Upper lobe of left lung (tissue), 6 donors: Measurements from ENCODE around the gene TPSG1. TPM values are rescaled to one million over a fixed set of nuclear protein-coding genes. Genes with fewer than 3 reads are reported as not detected.
"Not testable (repeated sequence)": the region's sequence is repeated elsewhere in the genome, so short reads cannot be mapped to it uniquely, and the experiment has no call there.

Source experiments
- ATAC-seq, 2 donors: fragments of 200-7000 bp; cut with Tn5 transposase; one replicate each; pipeline ENCODE4 v1.9.1; 2022; ENCODE audit warnings: mild to moderate bottlenecking in 2 of 2, moderate library complexity in 2 of 2; ENCODE audit not compliant: low FRiP score in 2 of 2
- DNase-seq, 2 donors: peaks; one replicate each; pipeline ENCODE4 v3.0.0-alpha.2; 2019 to 2020
- H3K27ac ChIP-seq, 4 donors: fragments of 200-600 bp; sonication (generic); one replicate each; pipeline ENCODE4 v1.5.1; 2016 to 2019
- H3K27me3 ChIP-seq, 4 donors: fragments of 200-600 bp; sonication (generic); one replicate each; pipeline ENCODE4 v1.5.1; 2017 to 2019
- H3K36me3 ChIP-seq, 4 donors: fragments of 200-600 bp; sonication (generic); one replicate each; pipeline ENCODE4 v1.5.1; 2016 to 2019
- H3K4me1 ChIP-seq, 4 donors: fragments of 200-600 bp; sonication (generic); one replicate each; pipeline ENCODE4 v1.5.1; 2018 to 2019
- H3K4me3 ChIP-seq, 4 donors: fragments of 200-600 bp; sonication (generic); one replicate each; pipeline ENCODE4 v1.5.1; 2017 to 2019; ENCODE audit warnings: mild to moderate bottlenecking in 2 of 4, moderate library complexity in 1 of 4
- H3K9me3 ChIP-seq, 4 donors: fragments of 200-600 bp; sonication (generic); one replicate each; pipeline ENCODE4 v1.5.1; 2018 to 2019
- EP300 ChIP-seq, 4 donors: sonication (generic); formaldehyde crosslinking; IDR thresholded peaks; one replicate each; pipeline ENCODE4 v1.5.1; 2017; ENCODE audit warnings: antibody characterized with exemption in 4 of 4, control low read depth in 2 of 4
- POLR2A ChIP-seq, 4 donors: fragments of 450-650 bp; IDR thresholded peaks; one replicate each; pipeline ENCODE4 v1.5.1; 2016 to 2017; ENCODE audit warnings: antibody characterized with exemption in 4 of 4, mild to moderate bottlenecking in 2 of 4
- POLR2AphosphoS5 ChIP-seq, 2 donors: sonication (generic); formaldehyde crosslinking; IDR thresholded peaks; one replicate each; pipeline ENCODE4 v1.5.1; 2017; ENCODE audit warnings: antibody characterized with exemption in 2 of 2
- WGBS, 2 donors: methylation state at CpG; one replicate each; pipeline ENCODE4 v1.1.5; 2017 to 2018; 5-methylcytosine and 5-hydroxymethylcytosine counted together
- total RNA-seq, 6 donors: library from RNA; depleted of rRNA in 4 of 6; stranded (reverse); fragments of >200 nt in 4 of 6; gene quantifications; one replicate each; pipeline versions ENCODE4 v1.1.0 to v1.2.1, GENCODE V29; 2016 to 2021
- TF ChIP-seq, protein P1 (sequence below), 6 experiments: fragments of 450-650 bp in 4 of 6; fragments of 200-600 bp in 2 of 6; sonication (generic) in 2 of 6; IDR thresholded peaks; one replicate each; pipeline ENCODE4 v1.5.1; 2016 to 2019; ENCODE audit warnings: antibody characterized with exemption in 6 of 6
- donor health status: DM: no; HTN: no; CAD: no; lungs with moderate emphysema.
- donor health status: DM: no; HTN: yes; CAD: no; lungs with severe emphysema.

Gene TPSG1
- total RNA-seq, 6 donors from 2014 or later, result 0.61 to 38.8 (median 3.7) TPM; not detected in 2

DNA sequence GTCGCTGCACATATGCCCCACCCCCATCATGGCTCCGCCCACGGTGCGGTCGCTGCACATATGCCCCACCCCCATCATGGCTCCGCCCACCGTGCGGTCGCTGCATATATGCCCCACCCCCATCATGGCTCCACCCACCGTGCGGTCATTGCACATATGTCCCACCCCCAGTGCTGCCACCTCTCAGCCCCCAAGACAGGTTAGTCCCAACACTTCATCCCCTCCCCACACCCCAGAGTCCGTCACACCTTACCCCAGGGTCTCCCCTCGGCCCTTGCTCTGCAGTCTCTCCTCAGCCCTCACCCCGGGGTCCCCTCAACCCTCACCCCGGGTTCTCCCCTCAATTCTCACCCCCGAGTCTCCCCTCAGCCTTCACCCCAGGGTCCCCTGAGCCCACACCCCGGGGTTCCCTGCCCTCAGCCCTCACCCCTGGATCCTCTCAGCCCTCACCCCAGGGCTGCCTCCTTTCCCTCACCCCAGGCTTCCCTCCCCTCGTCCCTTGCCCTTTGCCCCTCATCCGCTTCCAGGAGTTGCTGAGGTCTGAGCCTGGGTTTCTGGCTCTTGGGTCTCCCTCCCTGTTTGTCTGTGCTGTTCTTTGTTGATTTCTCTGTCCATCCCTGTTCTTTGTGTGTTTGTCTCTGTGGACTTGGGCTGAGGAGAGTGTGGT is 25.6 kb downstream of the TPSG1 start:
- WGBS, 2 donors, result 80 to 85% methylated on average over 8 of the region's 19 CpGs
- ATAC-seq, result no peak
- Histone ChIP-seq H3K27me3 (no peaks in the 10 kb centered on the region), H3K27ac (no peak overlapping the region), H3K4me3 (no peak overlapping the region), H3K36me3 (no peaks in the 10 kb centered on the region), H3K9me3 (no peaks in the 10 kb centered on the region), H3K4me1 (peaks cover 0 to 10% (median 2%) of the 10 kb centered on the region in 4 donors)
- no peak for TF ChIP-seq POLR2A (IDR thresholded peaks at IDR 0.05)
- no peak for TF ChIP-seq POLR2AphosphoS5 (IDR thresholded peaks at IDR 0.05)
- TF ChIP-seq EP300 (IDR thresholded peaks at IDR 0.05), result no peak
- TF ChIP-seq, protein P1, sequence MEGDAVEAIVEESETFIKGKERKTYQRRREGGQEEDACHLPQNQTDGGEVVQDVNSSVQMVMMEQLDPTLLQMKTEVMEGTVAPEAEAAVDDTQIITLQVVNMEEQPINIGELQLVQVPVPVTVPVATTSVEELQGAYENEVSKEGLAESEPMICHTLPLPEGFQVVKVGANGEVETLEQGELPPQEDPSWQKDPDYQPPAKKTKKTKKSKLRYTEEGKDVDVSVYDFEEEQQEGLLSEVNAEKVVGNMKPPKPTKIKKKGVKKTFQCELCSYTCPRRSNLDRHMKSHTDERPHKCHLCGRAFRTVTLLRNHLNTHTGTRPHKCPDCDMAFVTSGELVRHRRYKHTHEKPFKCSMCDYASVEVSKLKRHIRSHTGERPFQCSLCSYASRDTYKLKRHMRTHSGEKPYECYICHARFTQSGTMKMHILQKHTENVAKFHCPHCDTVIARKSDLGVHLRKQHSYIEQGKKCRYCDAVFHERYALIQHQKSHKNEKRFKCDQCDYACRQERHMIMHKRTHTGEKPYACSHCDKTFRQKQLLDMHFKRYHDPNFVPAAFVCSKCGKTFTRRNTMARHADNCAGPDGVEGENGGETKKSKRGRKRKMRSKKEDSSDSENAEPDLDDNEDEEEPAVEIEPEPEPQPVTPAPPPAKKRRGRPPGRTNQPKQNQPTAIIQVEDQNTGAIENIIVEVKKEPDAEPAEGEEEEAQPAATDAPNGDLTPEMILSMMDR (IDR thresholded peaks at IDR 0.05), result no peak
- no peak for DNase-seq

DNA sequence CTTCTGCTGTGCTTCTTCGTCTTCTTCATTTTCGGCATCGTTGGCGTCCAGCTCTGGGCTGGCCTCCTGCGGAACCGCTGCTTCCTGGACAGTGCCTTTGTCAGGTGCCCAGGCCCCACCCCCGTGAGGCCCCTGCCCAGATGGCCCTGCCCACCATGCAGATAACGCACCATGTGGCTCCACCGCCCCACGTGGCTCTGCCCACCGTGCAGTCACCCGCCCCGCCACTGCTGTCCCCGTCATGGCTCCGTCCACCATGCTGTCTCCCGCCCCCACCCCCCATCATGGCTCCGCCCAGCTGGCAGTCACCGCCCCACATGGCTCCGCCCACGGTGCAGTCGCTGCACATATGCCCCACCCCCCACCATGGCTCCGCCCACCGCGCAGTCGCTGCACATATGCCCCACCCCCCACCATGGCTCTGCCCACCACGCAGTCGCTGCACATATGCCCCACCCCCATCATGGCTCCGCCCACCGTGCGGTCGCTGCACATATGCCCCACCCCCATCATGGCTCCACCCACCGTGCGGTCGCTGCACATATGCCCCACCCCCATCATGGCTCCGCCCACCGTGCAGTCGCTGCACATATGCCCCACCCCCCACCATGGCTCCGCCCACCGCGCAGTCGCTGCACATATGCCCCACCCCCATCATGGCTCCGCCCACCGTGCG is 26.3 kb downstream of the TPSG1 start:
- H3K27me3 ChIP-seq, H3K4me3 ChIP-seq, ATAC-seq, H3K27ac ChIP-seq, H3K9me3 ChIP-seq, DNase-seq, H3K36me3 ChIP-seq: not testable (repeated sequence)
- peaks cover 0 to 15% (median 3%) of the 10 kb centered on the region in 4 donors for H3K4me1 ChIP-seq
- 90 to 91% methylated on average over 25 to 27 of the region's 44 CpGs for WGBS, 2 donors

DNA sequence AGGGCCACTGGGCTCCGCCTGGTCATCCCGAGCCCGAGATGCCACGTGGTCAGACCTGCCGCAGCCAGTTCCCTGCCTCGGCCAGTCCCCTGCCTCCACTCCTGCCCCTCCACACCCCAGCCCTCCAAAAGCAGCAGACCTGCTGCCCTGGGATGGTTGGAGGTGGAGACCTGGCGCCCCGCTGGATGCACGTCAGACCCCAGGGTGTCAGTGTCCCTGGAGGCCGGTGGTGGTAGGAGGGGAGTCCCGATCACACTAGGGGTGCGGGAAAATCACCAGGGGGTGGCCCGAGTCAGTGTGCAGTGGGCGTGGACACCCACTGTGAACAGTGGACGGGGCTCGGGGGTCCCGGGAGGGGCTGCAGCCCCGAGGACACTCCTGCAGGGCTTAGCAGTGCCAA is 26.9 kb downstream of the TPSG1 start:
- DNase-seq (no peak), ATAC-seq (no peak)
- no peaks in the 10 kb centered on the region for H3K9me3 ChIP-seq
- H3K4me3 ChIP-seq, result no peak overlapping the region
- H3K36me3 ChIP-seq, result no peaks in the 10 kb centered on the region
- TF ChIP-seq POLR2A (IDR thresholded peaks at IDR 0.05) (no peak), POLR2AphosphoS5 (IDR thresholded peaks at IDR 0.05) (no peak)
- whole genome bisulfite sequencing, 2 donors, result 90 to 91% methylated on average over 8 to 15 of the region's 18 CpGs
- H3K4me1 ChIP-seq, result peaks cover 0 to 15% (median 3%) of the 10 kb centered on the region in 4 donors
- no peak overlapping the region for H3K27ac ChIP-seq
- H3K27me3 ChIP-seq, result no peaks in the 10 kb centered on the region

DNA sequence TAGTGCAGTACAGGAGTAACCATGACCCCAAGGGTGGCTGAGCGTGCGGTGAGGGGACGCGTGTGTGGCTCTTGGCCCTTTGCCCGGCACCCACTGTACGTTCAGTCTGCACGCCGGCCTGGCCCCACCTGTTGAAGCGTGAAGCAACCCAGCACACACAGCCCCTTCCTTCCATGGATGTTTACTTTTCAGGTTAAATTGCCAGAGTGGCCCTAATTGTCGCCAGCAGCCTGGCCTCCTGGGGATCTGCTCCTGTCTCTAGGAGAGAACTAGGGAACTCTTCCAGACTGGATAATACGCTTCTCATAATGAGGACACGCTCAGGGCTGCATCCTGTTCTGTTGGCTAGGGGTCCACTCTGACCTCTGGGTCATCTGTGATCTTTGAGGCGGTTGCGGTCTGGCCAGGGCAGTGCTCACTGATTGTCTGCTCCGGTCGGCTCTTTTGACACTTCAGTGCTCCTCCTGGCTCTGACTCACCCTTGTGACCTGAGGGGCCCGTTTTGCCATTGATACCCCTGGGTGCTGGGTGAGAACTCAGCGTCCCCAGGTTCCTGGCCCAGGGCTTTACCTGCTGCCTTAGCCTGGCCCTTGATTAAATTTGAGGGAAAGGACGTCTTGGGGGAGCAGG is 27.7 kb downstream of the TPSG1 start:
- DNase-seq (no peak), ATAC-seq (no peak)
- H3K27me3 ChIP-seq, result no peaks in the 10 kb centered on the region
- no peaks in the 10 kb centered on the region for H3K9me3 ChIP-seq
- no peak overlapping the region for H3K4me3 ChIP-seq
- H3K27ac ChIP-seq, result no peak overlapping the region
- no peaks in the 10 kb centered on the region for H3K36me3 ChIP-seq
- 65 to 75% methylated on average over 14 to 19 of the region's 19 CpGs for WGBS, 2 donors
- no peak for TF ChIP-seq POLR2A (IDR thresholded peaks at IDR 0.05)
- TF ChIP-seq, protein P1 (IDR thresholded peaks at IDR 0.05), result no peak
- TF ChIP-seq EP300 (IDR thresholded peaks at IDR 0.05), result no peak
- H3K4me1 ChIP-seq, result peaks cover 0 to 15% (median 3%) of the 10 kb centered on the region in 4 donors

DNA sequence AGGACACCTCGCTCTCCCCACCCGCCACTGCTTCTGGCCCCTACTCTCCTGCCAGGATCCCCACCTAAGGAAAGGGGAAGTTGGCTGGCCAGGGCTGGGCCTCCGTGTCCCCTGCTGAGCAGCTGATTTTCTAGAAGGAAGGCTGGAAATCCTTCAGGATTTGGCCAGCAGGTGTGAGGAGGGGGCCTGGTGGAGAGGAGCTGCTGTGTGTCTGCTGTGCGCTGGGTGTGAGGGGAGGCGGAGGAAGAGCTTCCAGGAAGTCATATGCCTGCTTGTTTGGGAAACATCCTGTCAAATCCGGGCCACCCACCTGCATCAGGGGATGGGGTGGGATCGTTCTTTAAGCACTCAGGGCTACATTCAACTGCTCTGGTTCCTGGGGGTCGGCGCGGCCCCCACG is 28.6 kb downstream of the TPSG1 start:
- peaks cover 0 to 15% (median 3%) of the 10 kb centered on the region in 4 donors for H3K4me1 ChIP-seq
- no peaks in the 10 kb centered on the region for H3K36me3 ChIP-seq
- no peaks in the 10 kb centered on the region for H3K9me3 ChIP-seq
- H3K4me3 ChIP-seq, result no peak overlapping the region
- DNase-seq, result no peak
- TF ChIP-seq EP300 (IDR thresholded peaks at IDR 0.05), result no peak
- TF ChIP-seq, protein P1 (IDR thresholded peaks at IDR 0.05), result no peak
- no peak for TF ChIP-seq POLR2AphosphoS5 (IDR thresholded peaks at IDR 0.05)
- TF ChIP-seq POLR2A (IDR thresholded peaks at IDR 0.05), result no peak
- ATAC-seq, result no peak
- H3K27ac ChIP-seq, result no peak overlapping the region
- no peaks in the 10 kb centered on the region for H3K27me3 ChIP-seq
- WGBS, 2 donors, result 40 to 58% methylated on average over 5 to 11 of the region's 11 CpGs
